NOMO-1 (cell line): Measurements from ENCODE around the gene DOK5.

Source experiments
- DNase-seq, 2 experiments: peaks; one replicate each; lab custom pipeline; 2025; ENCODE audit not compliant: unreplicated experiment in 2 of 2; lab: John Stamatoyannopoulos, UW

DOK5 gene

GRCh38 chr20:54640800-54641199, 165.4 kb downstream of the DOK5 start:
- DNase-seq: no peak

GRCh38 chr20:54642864-54643667, 167.7 kb downstream of the DOK5 start:
- DNase-seq: no peak

DNA sequence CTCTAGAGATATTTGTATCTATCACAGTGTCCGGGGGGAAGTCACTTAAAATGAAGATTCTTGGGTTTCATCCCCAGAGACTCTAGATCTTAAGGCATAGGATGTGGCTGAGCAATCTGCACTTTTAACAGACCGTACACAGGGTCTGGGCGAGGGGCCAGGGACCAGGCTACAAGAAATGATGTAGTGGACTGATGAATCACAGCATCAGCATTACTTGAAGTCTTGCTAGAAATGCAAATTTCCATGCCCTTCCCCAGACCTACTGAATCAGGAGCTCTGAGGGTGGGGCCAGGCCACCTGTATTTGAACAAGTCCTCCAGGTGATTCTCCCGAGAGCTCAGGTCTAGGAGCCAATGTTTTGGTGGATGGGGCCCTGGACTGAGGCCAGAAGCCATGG, 168.4 kb downstream of the DOK5 start:
- DNase-seq: no peak

- no peak for DNase-seq
Measured at GRCh38 chr20:54645445-54646155, 170.2 kb downstream of the DOK5 start.

DNA sequence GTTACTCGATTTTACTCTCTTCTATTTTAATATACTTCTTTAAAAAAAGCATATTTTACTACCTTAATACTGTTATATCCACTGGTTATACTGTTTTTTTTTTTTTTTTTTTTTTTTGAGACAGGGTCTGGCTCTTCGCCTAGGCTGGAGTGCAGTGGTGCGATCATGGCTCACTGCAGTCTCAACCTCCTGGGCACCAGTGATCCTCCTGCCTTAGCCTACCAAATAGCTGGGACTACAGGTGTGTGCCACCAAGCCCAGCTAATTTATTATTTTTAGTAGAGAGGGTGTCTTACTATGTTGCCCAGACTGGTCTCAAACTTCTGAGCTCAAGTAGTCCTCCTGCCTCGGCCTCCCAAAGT, 170.7 kb downstream of the DOK5 start:
- no peak for DNase-seq

DNA sequence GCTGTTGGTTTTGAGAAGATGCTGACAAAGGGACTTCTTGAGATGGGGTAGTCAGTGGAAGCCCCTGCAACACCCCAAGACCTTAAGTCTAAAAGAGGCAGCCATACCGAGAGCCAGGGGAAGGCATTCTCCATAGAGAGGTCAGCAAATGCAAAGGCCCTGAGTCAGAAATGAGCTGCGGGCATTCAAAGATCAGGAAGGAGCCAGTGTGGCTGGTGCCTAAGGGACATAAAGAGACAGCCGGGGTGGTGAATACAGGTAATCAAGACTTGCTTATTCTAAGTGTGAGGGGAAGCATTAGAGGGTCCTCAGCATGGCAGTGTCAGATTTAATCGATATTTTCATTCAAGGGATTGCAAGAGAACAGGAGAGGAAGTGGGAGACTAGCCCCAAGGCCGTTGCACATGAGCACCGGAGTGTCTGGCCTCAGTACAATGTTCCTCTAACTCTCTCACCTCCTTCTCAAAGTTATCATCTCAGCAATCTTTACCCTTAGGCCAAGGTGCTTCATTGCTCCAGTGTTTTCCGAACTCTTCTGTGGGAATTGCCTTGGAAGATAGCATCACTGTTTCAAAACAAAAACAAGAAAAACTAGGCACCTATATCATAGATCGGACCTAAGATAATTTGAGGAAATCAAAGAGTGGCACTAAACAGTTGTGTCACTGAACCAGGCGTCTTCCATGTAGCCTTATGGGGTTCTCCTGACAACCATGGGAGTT, 173.2 kb downstream of the DOK5 start:
- no peak for DNase-seq

DNA sequence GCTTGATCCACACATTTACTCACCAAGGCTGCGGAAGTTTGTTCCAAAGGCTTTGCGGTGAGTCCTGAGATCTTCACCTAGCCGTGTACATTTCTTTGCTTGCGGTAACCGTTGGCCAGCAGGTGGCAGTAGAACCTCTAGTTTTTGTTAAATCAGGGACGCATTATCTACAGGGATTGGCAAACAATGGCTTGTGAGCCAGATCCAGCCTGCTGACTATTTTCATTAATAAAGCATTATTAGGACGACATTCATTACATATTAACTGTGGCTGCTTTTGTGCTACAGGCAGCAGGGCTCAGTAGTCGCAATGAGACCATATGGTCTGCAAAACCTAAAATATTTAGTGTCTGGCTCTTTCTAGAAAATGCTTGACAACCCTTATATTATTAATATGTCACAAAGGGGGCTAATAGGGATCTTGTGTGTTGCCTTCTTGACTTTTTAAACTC, 174.1 kb downstream of the DOK5 start:
- DNase-seq: peak; percentile 44 to 65

DNA sequence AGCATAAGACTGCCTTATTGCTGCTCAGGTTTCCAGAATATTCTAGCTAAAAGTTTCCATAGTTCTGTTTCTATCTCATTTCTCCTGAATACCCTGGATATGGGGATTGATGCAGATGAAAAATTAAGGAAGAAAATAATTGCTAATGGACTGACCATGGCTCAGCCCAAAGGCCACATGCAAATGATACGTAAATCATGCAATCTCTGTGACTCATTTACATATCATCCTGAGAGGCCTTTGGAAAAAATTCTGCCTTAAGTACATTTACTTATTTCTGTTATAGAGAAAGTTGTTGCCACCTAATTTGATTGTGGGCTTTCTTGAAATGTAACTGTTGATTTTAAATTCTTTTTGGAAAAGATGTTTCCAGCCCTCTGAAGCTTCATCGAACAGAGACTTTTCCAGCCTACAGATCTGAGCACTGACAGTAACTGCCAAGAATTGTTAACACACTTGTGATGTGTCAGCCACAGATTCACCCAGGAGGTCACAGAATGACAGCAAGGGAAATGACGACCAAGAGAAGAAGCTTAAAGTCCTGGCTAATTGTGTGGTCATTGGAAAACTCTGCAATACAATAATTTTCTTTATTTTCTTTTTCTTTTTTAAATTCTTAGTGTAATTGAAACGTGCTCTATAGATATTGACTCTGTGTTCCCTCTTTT, 174.8 kb downstream of the DOK5 start:
- DNase-seq: no peak

DNA sequence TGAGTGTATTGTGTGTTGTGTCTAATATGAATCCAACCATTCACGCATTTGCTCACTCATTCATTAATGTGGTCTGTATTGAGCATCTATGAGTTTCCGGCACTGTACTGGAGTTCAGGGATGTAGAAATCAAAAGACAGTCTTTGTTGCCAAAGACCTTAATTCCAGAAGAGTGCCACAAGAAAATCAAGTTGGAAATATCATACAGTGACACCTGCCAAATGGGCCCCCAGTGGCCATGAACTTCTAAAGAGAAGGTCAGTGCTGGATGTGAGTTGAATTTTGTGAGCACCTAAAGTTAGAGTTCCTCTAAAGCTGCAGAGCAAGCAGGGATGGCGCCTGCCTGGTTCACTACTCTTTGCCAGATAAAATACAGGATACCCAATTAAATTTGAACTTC, 175.9 kb downstream of the DOK5 start:
- no peak for DNase-seq

DNA sequence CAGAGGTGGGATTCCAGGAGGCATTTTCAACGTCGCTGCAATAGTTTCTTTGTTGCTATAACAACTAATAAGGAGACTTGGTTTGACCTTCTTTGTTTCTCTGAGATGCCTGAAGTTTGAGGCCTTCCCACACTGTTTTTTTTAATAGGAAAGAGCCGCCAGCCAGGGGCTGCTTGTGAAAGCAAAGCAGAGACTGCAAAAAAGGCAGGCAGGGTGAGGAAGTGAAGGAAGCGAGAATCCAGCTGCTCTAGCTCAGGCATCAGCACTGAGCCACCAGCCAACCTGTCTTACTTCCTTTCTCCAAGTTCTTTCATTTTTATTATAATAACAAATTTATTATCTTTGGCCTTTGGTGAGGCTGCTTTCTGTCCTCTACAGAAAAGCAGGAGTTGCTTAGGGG, 179.1 kb downstream of the DOK5 start:
- no peak for DNase-seq

DNA sequence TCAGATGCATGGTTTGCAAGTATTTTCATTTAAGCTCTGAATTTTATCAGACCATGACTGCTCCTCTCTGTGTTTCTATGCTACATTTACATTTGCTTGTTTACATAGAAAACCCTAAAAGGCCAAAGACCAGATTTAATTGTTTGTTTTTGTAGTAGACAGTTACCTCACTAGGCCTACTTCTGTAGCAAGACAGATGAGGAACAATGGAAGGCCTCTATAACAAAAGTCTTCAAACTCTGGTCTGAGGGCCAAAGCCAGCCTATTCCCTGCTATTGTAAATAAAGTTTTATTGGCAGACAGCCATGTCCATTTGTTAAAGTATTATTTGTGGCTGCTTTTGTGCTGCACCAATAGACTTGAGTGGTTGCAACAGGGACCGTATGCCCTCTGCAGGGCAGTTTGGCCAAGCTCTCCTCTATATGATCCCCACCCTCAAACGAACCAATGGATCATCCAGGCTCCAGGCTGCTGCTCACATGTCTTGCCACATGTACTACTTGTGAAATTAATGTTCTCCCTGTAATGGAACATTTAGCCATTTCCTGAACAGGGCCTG, 182.0 kb downstream of the DOK5 start:
- no peak for DNase-seq

GRCh38 chr20:54658525-54658924, 183.1 kb downstream of the DOK5 start:
- no peak for DNase-seq

DNA sequence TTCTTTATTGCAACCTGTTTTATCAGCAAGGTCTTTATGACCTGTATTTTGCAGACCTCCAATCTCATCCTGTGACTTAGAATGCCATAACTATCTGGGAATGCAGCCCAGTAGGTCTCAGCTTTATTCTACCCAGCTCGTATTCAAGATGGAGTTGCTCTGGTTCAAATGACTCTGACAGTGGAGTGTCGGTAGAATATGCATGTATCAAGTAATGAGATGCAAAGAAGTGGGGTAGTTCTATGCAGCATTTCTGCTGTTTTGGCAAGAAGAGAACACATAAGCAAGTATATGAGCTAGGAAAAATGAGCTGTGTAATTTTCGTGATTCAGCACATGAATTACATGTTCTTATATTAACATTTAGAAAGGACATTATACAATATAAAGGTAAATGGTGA, 185.9 kb downstream of the DOK5 start:
- no peak for DNase-seq

DNA sequence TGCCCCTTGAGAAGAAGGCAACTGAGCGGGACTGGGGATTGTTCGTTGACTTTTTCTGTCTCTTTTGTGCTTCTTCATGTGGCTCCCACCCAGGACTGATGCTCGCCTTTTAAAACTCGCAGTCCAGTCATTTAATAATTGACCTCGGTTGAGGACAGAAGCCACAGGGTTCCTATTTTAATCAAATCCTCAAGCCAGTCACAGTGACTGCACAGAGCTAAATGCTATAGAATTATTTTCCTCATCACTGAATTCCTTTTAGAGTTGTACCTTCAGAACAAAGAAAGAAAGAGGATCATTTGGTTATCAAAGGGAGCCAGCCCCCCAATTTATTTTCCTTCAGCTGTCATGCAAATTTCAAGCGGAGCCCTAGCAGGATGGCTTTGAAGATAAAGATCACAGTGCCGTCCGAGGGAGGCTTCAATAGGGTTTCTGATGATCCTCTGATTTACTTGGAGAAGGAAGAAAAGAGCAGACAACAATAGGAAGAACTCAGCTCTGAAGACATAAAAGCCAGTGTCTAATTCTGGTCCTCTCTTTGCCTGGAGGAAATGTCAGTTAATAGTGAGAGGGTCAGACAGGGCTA, 186.6 kb downstream of the DOK5 start:
- DNase-seq: no peak

- no peak for DNase-seq
Measured at GRCh38 chr20:54665812-54666211, 190.4 kb downstream of the DOK5 start.

GRCh38 chr20:54668271-54669039, 193.1 kb downstream of the DOK5 start:
- no peak for DNase-seq

DNA sequence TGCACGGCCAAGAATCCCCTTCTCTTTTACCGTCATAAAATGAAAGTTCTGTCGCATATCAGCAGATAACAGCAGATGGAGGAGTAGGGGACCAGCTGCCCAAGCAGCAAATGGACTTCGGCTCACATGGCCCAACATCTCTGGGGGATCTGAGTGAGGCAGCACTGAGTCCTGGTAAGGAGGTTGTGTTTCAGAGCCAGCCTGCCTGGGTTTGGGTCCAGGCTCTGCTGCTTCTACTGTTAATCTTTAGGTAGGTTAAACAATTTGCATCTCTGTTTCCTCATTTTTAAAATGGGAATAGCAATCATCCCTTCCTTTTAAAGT, 193.6 kb downstream of the DOK5 start:
- DNase-seq: no peak

- no peak for DNase-seq
Measured at GRCh38 chr20:54678253-54678652, 202.9 kb downstream of the DOK5 start.

- DNase-seq: no peak
Measured at GRCh38 chr20:54680439-54680838, 205.0 kb downstream of the DOK5 start.
